ENCODE measurements around the gene FCMR. TPM values are rescaled to one million over a fixed set of nuclear protein-coding genes. Genes with fewer than 3 reads are reported as not detected.
A peak's percentile ranks its signal among the peaks of the same experiment; 100 is the strongest.

The FCMR gene
- total and polyA plus RNA-seq, 9 of the 15 experiments (the other 6 are each of a cell fraction or from before 2014, with no cell fraction given): 0.11 to 0.82 (median 0.20) TPM; not detected in 5

DNA sequence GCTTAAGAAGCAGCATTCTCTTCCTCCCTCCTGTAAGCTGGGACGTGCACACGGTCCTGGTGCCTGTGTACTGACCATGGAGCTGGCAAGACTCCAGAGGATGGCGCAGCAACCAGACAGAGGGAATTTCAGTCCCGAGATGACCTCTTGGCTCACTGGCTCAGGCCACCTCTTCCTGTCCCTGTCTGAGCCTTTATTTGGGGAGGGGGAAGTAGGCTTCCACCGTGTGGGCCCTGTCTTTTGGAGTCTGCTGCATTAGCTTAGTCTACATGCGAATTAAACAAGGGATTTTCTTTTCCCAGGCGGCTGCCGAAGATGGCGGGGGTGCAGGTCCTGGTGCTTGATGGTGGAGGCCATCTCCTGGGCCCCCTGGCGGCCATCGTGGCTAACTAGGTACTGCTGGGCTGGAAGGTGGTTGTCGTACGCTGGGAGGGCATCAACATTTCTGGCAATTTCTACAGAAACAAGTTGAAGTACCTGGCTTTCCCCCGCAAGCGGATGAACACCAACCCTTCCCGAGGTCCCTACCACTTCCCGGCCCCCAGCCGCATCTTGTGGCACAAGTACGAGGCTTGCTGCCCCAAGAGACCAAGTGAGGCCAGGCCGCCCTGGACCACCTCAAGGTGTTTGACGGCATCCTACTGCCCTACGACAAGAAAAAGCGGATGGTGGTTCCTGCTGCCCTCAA is 14.3 kb downstream of the FCMR start (continued):
- TF ChIP-seq, protein P1, sequence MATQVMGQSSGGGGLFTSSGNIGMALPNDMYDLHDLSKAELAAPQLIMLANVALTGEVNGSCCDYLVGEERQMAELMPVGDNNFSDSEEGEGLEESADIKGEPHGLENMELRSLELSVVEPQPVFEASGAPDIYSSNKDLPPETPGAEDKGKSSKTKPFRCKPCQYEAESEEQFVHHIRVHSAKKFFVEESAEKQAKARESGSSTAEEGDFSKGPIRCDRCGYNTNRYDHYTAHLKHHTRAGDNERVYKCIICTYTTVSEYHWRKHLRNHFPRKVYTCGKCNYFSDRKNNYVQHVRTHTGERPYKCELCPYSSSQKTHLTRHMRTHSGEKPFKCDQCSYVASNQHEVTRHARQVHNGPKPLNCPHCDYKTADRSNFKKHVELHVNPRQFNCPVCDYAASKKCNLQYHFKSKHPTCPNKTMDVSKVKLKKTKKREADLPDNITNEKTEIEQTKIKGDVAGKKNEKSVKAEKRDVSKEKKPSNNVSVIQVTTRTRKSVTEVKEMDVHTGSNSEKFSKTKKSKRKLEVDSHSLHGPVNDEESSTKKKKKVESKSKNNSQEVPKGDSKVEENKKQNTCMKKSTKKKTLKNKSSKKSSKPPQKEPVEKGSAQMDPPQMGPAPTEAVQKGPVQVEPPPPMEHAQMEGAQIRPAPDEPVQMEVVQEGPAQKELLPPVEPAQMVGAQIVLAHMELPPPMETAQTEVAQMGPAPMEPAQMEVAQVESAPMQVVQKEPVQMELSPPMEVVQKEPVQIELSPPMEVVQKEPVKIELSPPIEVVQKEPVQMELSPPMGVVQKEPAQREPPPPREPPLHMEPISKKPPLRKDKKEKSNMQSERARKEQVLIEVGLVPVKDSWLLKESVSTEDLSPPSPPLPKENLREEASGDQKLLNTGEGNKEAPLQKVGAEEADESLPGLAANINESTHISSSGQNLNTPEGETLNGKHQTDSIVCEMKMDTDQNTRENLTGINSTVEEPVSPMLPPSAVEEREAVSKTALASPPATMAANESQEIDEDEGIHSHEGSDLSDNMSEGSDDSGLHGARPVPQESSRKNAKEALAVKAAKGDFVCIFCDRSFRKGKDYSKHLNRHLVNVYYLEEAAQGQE (IDR thresholded peaks at IDR 0.05; ENCODE audit: borderline replicate concordance): peak; percentile 61; the same call in 1 of the 2 replicates
- TF ChIP-seq, protein P1 (CRISPR knock-in tag; IDR thresholded peaks at IDR 0.05; ENCODE audit: low read depth): no peak
- no peak for TF ChIP-seq SIX5 (IDR thresholded peaks at IDR 0.05; ENCODE audit: borderline replicate concordance in 1 of 2, insufficient read depth in 1 of 2, low read depth in 1 of 2, low read length in 2 of 2)
- peak; percentile 29; the same call in 1 of the 2 replicates for TF ChIP-seq L3MBTL2 (IDR thresholded peaks at IDR 0.05)
- TF ChIP-seq IRF2 (CRISPR knock-in tag; IDR thresholded peaks at IDR 0.05): no peak; the same call in 1 of the 2 replicates
- TF ChIP-seq ZNF830 (CRISPR knock-in tag; IDR thresholded peaks at IDR 0.05): no peak
- no peak for TF ChIP-seq MAFF (IDR thresholded peaks at IDR 0.05; ENCODE audit: low read length)
- no peak for TF ChIP-seq LEF1 (IDR thresholded peaks at IDR 0.05)
- TF ChIP-seq NFIX (CRISPR knock-in tag; IDR thresholded peaks at IDR 0.05; ENCODE audit: low read depth): no peak
- peak; percentile 26; the same call in 1 of the 2 replicates for TF ChIP-seq ESRRA (IDR thresholded peaks at IDR 0.05; ENCODE audit: borderline replicate concordance, low read depth)
- TF ChIP-seq GTF2F1 (IDR thresholded peaks at IDR 0.05; ENCODE audit: low read depth, low read length): no peak
- no peak for TF ChIP-seq LARP7 (IDR thresholded peaks at IDR 0.05)
- no peak for TF ChIP-seq SMARCB1 (IDR thresholded peaks at IDR 0.05; ENCODE audit: insufficient read length, low read depth)
- TF ChIP-seq, protein P2, sequence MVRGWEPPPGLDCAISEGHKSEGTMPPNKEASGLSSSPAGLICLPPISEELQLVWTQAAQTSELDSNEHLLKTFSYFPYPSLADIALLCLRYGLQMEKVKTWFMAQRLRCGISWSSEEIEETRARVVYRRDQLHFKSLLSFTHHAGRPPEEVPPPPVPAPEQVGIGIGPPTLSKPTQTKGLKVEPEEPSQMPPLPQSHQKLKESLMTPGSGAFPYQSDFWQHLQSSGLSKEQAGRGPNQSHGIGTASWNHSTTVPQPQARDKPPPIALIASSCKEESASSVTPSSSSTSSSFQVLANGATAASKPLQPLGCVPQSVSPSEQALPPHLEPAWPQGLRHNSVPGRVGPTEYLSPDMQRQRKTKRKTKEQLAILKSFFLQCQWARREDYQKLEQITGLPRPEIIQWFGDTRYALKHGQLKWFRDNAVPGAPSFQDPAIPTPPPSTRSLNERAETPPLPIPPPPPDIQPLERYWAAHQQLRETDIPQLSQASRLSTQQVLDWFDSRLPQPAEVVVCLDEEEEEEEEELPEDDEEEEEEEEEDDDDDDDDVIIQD (CRISPR knock-in tag; IDR thresholded peaks at IDR 0.05): no peak
- TF ChIP-seq, protein P3, sequence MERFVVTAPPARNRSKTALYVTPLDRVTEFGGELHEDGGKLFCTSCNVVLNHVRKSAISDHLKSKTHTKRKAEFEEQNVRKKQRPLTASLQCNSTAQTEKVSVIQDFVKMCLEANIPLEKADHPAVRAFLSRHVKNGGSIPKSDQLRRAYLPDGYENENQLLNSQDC (CRISPR knock-in tag; IDR thresholded peaks at IDR 0.05): no peak
- TF ChIP-seq BACH1 (tag; IDR thresholded peaks at IDR 0.05): no peak
- TF ChIP-seq NFRKB (IDR thresholded peaks at IDR 0.05; ENCODE audit: low read depth): peak; percentile 55; the same call in 1 of the 2 replicates
- TF ChIP-seq, protein P4, sequence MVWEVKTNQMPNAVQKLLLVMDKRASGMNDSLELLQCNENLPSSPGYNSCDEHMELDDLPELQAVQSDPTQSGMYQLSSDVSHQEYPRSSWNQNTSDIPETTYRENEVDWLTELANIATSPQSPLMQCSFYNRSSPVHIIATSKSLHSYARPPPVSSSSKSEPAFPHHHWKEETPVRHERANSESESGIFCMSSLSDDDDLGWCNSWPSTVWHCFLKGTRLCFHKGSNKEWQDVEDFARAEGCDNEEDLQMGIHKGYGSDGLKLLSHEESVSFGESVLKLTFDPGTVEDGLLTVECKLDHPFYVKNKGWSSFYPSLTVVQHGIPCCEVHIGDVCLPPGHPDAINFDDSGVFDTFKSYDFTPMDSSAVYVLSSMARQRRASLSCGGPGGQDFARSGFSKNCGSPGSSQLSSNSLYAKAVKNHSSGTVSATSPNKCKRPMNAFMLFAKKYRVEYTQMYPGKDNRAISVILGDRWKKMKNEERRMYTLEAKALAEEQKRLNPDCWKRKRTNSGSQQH (CRISPR knock-in tag; IDR thresholded peaks at IDR 0.05): no peak

Measured in K562 (cell line).